GM12878 (cell line): Measurements from ENCODE around the gene TMEM223. TPM values are rescaled to one million over a fixed set of nuclear protein-coding genes. Genes with fewer than 3 reads are reported as not detected.
"Not testable (repeated sequence)": the region's sequence is repeated elsewhere in the genome, so short reads cannot be mapped to it uniquely, and the experiment has no call there.

ENCODE experiments used
- ATAC-seq: fragments of 200-7000 bp; cut with Tn5 transposase; 3 replicates; pipeline ENCODE4 v1.9.1; 2020; ENCODE audit warnings: mild to moderate bottlenecking, moderate library complexity
- BruUV-seq: library from RNA; stranded (reverse); fragments of 400-500 nt; replicated peaks from 2 replicates; lab custom pipeline; 2021; lab: Mats Ljungman, UMichigan
- CTCF ChIA-PET: fragments of 300-600 bp; sonication (Branson Sonifier 250); formaldehyde crosslinking; extraction: SDS; loops from one replicate; lab custom pipeline; 2021; ENCODE audit warnings: inconsistent platforms; lab: Yijun Ruan, JAX
- POLR2A ChIA-PET: fragments of 350-600 bp; formaldehyde crosslinking; extraction: SDS; loops from one replicate; lab custom pipeline; 2021; ENCODE audit warnings: inconsistent platforms; lab: Charles Lee
- RAD21 ChIA-PET: fragments of 300-600 bp; sonication (Branson Sonifier 250); formaldehyde crosslinking; loops from one replicate; lab custom pipeline; 2023; ENCODE audit warnings: antibody characterized with exemption; ENCODE audit not compliant: unreplicated experiment; lab: Charles Lee
- SMC1A ChIA-PET: fragments of 300-600 bp; sonication (Branson Sonifier 250); formaldehyde crosslinking; loops from one replicate; lab custom pipeline; 2023; ENCODE audit not compliant: unreplicated experiment, uncharacterized antibody; lab: Charles Lee
- DNase-seq: peaks from one replicate; pipeline ENCODE4 v3.0.0-alpha.2; 2011; ENCODE audit warnings: low read depth, low spot score
- FAIRE-seq: peaks from 3 replicates; lab custom pipeline; 2011; peaks lifted over from hg19 to GRCh38; lab: Jason Lieb, UNC
- H2AFZ ChIP-seq: 2 replicates; pipeline ENCODE4 v1.6.0; 2011; ENCODE audit warnings: low read depth, low read length, control low read depth; ENCODE audit not compliant: control insufficient read depth
- H3K27ac ChIP-seq: 2 replicates; pipeline ENCODE4 v1.5.1; 2011; ENCODE audit warnings: control low read depth; ENCODE audit not compliant: control insufficient read depth, insufficient read depth
- H3K27me3 ChIP-seq, 2 experiments: replicated peaks in 1 of 2; 2 replicates each; pipeline versions ENCODE4 v1.6.0 to v1.6.1; 2011; ENCODE audit warnings: low read length in 1 of 2; ENCODE audit not compliant: control insufficient read depth in 2 of 2, insufficient read depth in 2 of 2
- H3K36me3 ChIP-seq, 2 experiments: 2 replicates each; pipeline ENCODE4 v1.5.1; 2011; ENCODE audit warnings: low read length in 1 of 2; ENCODE audit not compliant: control insufficient read depth in 2 of 2, insufficient read depth in 2 of 2
- H3K4me1 ChIP-seq: 2 replicates; pipeline ENCODE4 v1.6.1; 2011; ENCODE audit warnings: mild to moderate bottlenecking, low read length, moderate library complexity, mixed read lengths; ENCODE audit not compliant: control insufficient read depth, insufficient read depth
- H3K4me2 ChIP-seq: 2 replicates; pipeline ENCODE4 v1.6.0; 2011; ENCODE audit warnings: control low read depth; ENCODE audit not compliant: control insufficient read depth, insufficient read depth
- H3K4me3 ChIP-seq: fragments of 200-600 bp; sonication (generic); 2 replicates; pipeline ENCODE4 v1.5.1; 2016
- H3K79me2 ChIP-seq: 2 replicates; pipeline ENCODE4 v1.6.0; 2011; ENCODE audit warnings: low read length; ENCODE audit not compliant: control insufficient read depth, insufficient read depth
- H3K9ac ChIP-seq: 2 replicates; pipeline ENCODE4 v1.8.0; 2011; ENCODE audit warnings: low read length, control low read depth, mixed read lengths; ENCODE audit not compliant: control insufficient read depth, insufficient read depth
- H3K9me3 ChIP-seq: replicated peaks from 3 replicates; pipeline ENCODE4 v1.5.1; 2011; ENCODE audit warnings: mild to moderate bottlenecking, low read length; ENCODE audit not compliant: control insufficient read depth, insufficient read depth
- H4K20me1 ChIP-seq: 2 replicates; pipeline ENCODE4 v1.6.0; 2011; ENCODE audit not compliant: control insufficient read depth, insufficient read depth
- BMI1 ChIP-seq: fragments of 450-650 bp; IDR thresholded peaks from 2 replicates; pipeline ENCODE4 v1.6.1; 2016; ENCODE audit warnings: mild to moderate bottlenecking, moderate library complexity, borderline replicate concordance
- CHD1 ChIP-seq: IDR thresholded peaks from 2 replicates; pipeline ENCODE4 v1.6.1; 2012; ENCODE audit warnings: low read depth, low read length, improper control_type of control experiment
- CREM ChIP-seq: IDR thresholded peaks from 2 replicates; pipeline ENCODE4 v1.6.1; 2014; ENCODE audit warnings: antibody characterized with exemption, low read depth
- FOXM1 ChIP-seq: IDR thresholded peaks from 2 replicates; pipeline ENCODE4 v1.6.1; 2012; ENCODE audit warnings: low read depth, mild to moderate bottlenecking, inconsistent platforms, low read length, moderate library complexity
- HDGF ChIP-seq: fragments of 450-650 bp; IDR thresholded peaks from 2 replicates; pipeline ENCODE4 v1.6.1; 2016; ENCODE audit warnings: antibody characterized with exemption
- KDM1A ChIP-seq: fragments of 200-600 bp; sonication (generic); IDR thresholded peaks from 2 replicates; pipeline ENCODE4 v1.6.1; 2016; ENCODE audit warnings: borderline replicate concordance
- NBN ChIP-seq: fragments of 450-650 bp; IDR thresholded peaks from 2 replicates; pipeline ENCODE4 v1.6.1; 2016
- NKRF ChIP-seq: fragments of 450-650 bp; conservative IDR thresholded peaks from 2 replicates; pipeline ENCODE4 v1.6.1; 2017; ENCODE audit warnings: mild to moderate bottlenecking, moderate library complexity
- POLR2AphosphoS5 ChIP-seq: IDR thresholded peaks from 2 replicates; pipeline ENCODE4 v1.6.1; 2011; ENCODE audit warnings: mild to moderate bottlenecking, low read length, inconsistent platforms
- PRDM15 ChIP-seq: fragments of 450-650 bp; formaldehyde crosslinking; IDR thresholded peaks from 2 replicates; pipeline ENCODE4 v1.4.0; 2020; ENCODE audit warnings: mild to moderate bottlenecking, moderate library complexity
- RBBP5 ChIP-seq: fragments of 200-600 bp; sonication (generic); conservative IDR thresholded peaks from 2 replicates; pipeline ENCODE4 v1.6.1; 2016
- SMAD1 ChIP-seq: fragments of 450-650 bp; IDR thresholded peaks from 2 replicates; pipeline ENCODE4 v1.6.1; 2018; ENCODE audit warnings: mild to moderate bottlenecking, low read depth; ENCODE audit not compliant: partially characterized antibody
- SMARCA5 ChIP-seq: fragments of 450-650 bp; IDR thresholded peaks from 2 replicates; pipeline ENCODE4 v1.6.1; 2017; ENCODE audit warnings: mild to moderate bottlenecking
- SP1 ChIP-seq: IDR thresholded peaks from one replicate; pipeline ENCODE4 v1.6.1; 2011; ENCODE audit warnings: low read depth, low read length
- SREBF1 ChIP-seq: IDR thresholded peaks from 2 replicates; pipeline ENCODE4 v1.6.1; 2012; ENCODE audit warnings: mild to moderate bottlenecking, low read length
- STAT3 ChIP-seq: IDR thresholded peaks from 2 replicates; pipeline ENCODE4 v1.6.1; 2011; ENCODE audit warnings: low read depth, low read length, improper control_type of control experiment
- USF1 ChIP-seq: IDR thresholded peaks from 2 replicates; pipeline ENCODE4 v1.6.1; 2011; ENCODE audit warnings: borderline replicate concordance, low read depth, mild to moderate bottlenecking, moderate library complexity, mixed read lengths, low read length; ENCODE audit not compliant: insufficient read depth; ENCODE audit errors: extremely low read length
- ZNF207 ChIP-seq: fragments of 450-650 bp; IDR thresholded peaks from 2 replicates; pipeline ENCODE4 v1.6.1; 2014; ENCODE audit warnings: antibody characterized with exemption, mild to moderate bottlenecking, borderline replicate concordance
- WGBS: methylation state at CpG from one replicate; pipeline ENCODE4 v1.1.6; 2016; ENCODE audit warnings: low lambda C conversion rate; ENCODE audit not compliant: insufficient replicate concordance, insufficient coverage; ENCODE audit errors: missing lambda C conversion rate; 5-methylcytosine and 5-hydroxymethylcytosine counted together
- in situ Hi-C: fragments of 300-500 bp; cut with MboI; formaldehyde crosslinking; loops from 9 replicates; pipeline ENCODE4 v1.14.3; 2018; ENCODE audit warnings: mixed read lengths
- intact Hi-C: fragments of 100-400 bp; cut with micrococcal nuclease; formaldehyde crosslinking; loops from one replicate; pipeline ENCODE4 v1.14.2; 2022; ENCODE audit not compliant: unreplicated experiment
- polyA plus RNA-seq, 11 experiments: library from polyadenylated mRNA; depleted of rRNA in 4 of 11; unstranded in 6 of 11; stranded (reverse) in 5 of 11; fragments of >200 nt; fragmentation: Nextera tagmentation in 4 of 11; fragmentation: Illumina TruSeq in 1 of 11; extraction: Ambion mirVana in 4 of 11; extraction: Trizol in 1 of 11; gene quantifications; 1 replicate in 1 of 11; 2 replicates in 10 of 11; pipeline versions ENCODE4 v1.2.1 to v1.2.3, GENCODE V29; 2011 to 2016; ENCODE audit warnings: inconsistent platforms in 2 of 11, missing spikeins in 2 of 11, low read depth in 1 of 11
- total RNA-seq, 4 experiments: library from RNA; depleted of rRNA in 3 of 4; stranded (reverse); fragments of >200 nt in 3 of 4; fragmentation: Illumina TruSeq in 1 of 4; extraction: Trizol in 1 of 4; gene quantifications; 2 replicates each; pipeline versions ENCODE4 v1.2.1 to v1.2.3, GENCODE V29; 2013 to 2021

The TMEM223 gene
- total and polyA plus RNA-seq, 10 of the 15 experiments (the other 5 are each of a cell fraction or from before 2014, with no cell fraction given): 5.3 to 33.2 (median 14.0) TPM

GRCh38 chr11:62830904-62831519 lies 39.2 kb upstream of the TMEM223 start (continued):
- TF ChIP-seq SMAD1 (no peak), USF1 (no peak), CHD1 (0 out of 2 replicates have a peak, but pooled peaks have one; percentile 43), HDGF (no peak), SREBF1 (no peak), CREM (0 out of 2 replicates have a peak, but pooled peaks have one; percentile 8), NBN (no peak), STAT3 (no peak), RBBP5 (no peak), SMARCA5 (no peak), SP1 (no peak), ZNF207 (0 out of 2 replicates have a peak, but pooled peaks have one; percentile 63), KDM1A (no peak), NKRF (peak; percentile 72), BMI1 (no peak), PRDM15 (no peak), POLR2AphosphoS5 (peak; percentile 9; the same call in 1 of the 2 replicates), FOXM1 (no peak)

- H3K9ac ChIP-seq, in situ Hi-C loops, FAIRE-seq, H2AFZ ChIP-seq, ATAC-seq, H3K9me3 ChIP-seq, H3K27me3 ChIP-seq, H3K4me1 ChIP-seq, BruUV-seq, H3K4me3 ChIP-seq, H3K27ac ChIP-seq, H4K20me1 ChIP-seq, DNase-seq, intact Hi-C loops, H3K4me2 ChIP-seq: not testable (repeated sequence)
- 99% methylated on average over 8 of the region's 8 CpGs for WGBS
- ChIA-PET CTCF (interaction anchor here (0.6 to 1.5 kb wide), 3 partner anchors 23 to 1411 kb away, joined by 3 to 6 read pairs (median 3); partner anchors contain the start of genes NXF1 and TMEM179B), POLR2A (interaction anchor here (0.6 to 1.7 kb wide), 7 partner anchors 10 to 206 kb away, joined by 3 to 7 read pairs (median 4); partner anchors contain the start of genes B3GAT3 and ZBTB3), RAD21 (interaction anchor here (0.6 kb wide), 1 partner anchor 37 kb away, joined by 3 read pairs; no protein-coding TSS in a partner anchor), SMC1A (interaction anchor here (0.8 to 1.8 kb wide), 5 partner anchors 12 to 58 kb away, joined by 3 to 5 read pairs (median 5); no protein-coding TSS in a partner anchor)
- Histone ChIP-seq H3K36me3 (peaks cover 17 to 20% of the 10 kb centered on the region in 2 experiments), H3K79me2 (peaks cover 28% of the 10 kb centered on the region)
Observed at GRCh38 chr11:62828130-62828529, 36.3 kb upstream of the TMEM223 start.
